Endothelial cell of umbilical vein (primary cell): ENCODE measurements around the gene ADGRE1. TPM values are rescaled to one million over a fixed set of nuclear protein-coding genes. Genes with fewer than 3 reads are reported as not detected.

ENCODE experiments used
- BruUV-seq: library from RNA; stranded (reverse); fragments of 400-500 nt; replicated peaks from 2 replicates; lab custom pipeline; 2021; lab: Mats Ljungman, UMichigan
- CTCF ChIA-PET: fragments of 300-600, 350-600 bp; sonication (Branson Sonifier 250); formaldehyde crosslinking; loops from one replicate; lab custom pipeline; 2021; ENCODE audit warnings: antibody characterized with exemption, inconsistent platforms; lab: Charles Lee
- POLR2A ChIA-PET: fragments of 300-600, 350-600 bp; sonication (Branson Sonifier 250); formaldehyde crosslinking; loops from one replicate; lab custom pipeline; 2021; ENCODE audit warnings: antibody characterized with exemption, inconsistent platforms; lab: Charles Lee
- DNase-seq: peaks from one replicate; pipeline ENCODE4 v3.0.0-alpha.2; 2011; ENCODE audit warnings: low read depth, low spot score
- FAIRE-seq: peaks from 2 replicates; lab custom pipeline; 2011; peaks lifted over from hg19 to GRCh38; lab: Jason Lieb, UNC
- H2AFZ ChIP-seq: 2 replicates; pipeline ENCODE4 v1.6.0; 2012; ENCODE audit warnings: low read depth, low read length, control low read depth, inconsistent platforms
- H3K27ac ChIP-seq: 2 replicates; pipeline ENCODE4 v1.5.1; 2011; ENCODE audit warnings: low read depth, mild to moderate bottlenecking, control low read depth, low read length, moderate library complexity; ENCODE audit not compliant: insufficient read depth
- H3K27me3 ChIP-seq, 2 experiments: 2 replicates each; pipeline versions ENCODE4 v1.6.0 to v1.6.1; 2011; ENCODE audit warnings: low read length in 2 of 2, mixed read lengths in 1 of 2; ENCODE audit not compliant: control insufficient read depth in 2 of 2, insufficient read depth in 2 of 2
- H3K36me3 ChIP-seq, 2 experiments: 2 replicates in 1 of 2; 3 replicates in 1 of 2; pipeline ENCODE4 v1.5.1; 2011; ENCODE audit warnings: low read length in 2 of 2, mild to moderate bottlenecking in 1 of 2, moderate library complexity in 1 of 2; ENCODE audit not compliant: control insufficient read depth in 2 of 2, insufficient read depth in 2 of 2; ENCODE audit errors: extremely low read depth in 1 of 2
- H3K4me1 ChIP-seq: 3 replicates; pipeline ENCODE4 v1.5.1; 2011; ENCODE audit warnings: mild to moderate bottlenecking, low read length; ENCODE audit not compliant: control insufficient read depth, insufficient read depth; ENCODE audit errors: extremely low read depth
- H3K4me2 ChIP-seq: 2 replicates; pipeline ENCODE4 v1.6.1; 2011; ENCODE audit warnings: low read length, control low read depth, mixed read lengths; ENCODE audit not compliant: insufficient read depth
- H3K4me3 ChIP-seq, 3 experiments: fragments of 200-600 bp in 1 of 3; sonication (generic), shearing (Covaris generic) in 1 of 3; replicated peaks in 1 of 3; 2 replicates each; pipeline ENCODE4 v1.5.1; 2011 to 2016; ENCODE audit warnings: control low read depth in 3 of 3, low read length in 3 of 3, mild to moderate bottlenecking in 2 of 3, inconsistent platforms in 1 of 3, low read depth in 1 of 3, moderate library complexity in 1 of 3; ENCODE audit not compliant: insufficient read depth in 1 of 3
- H3K79me2 ChIP-seq: 2 replicates; pipeline ENCODE4 v1.6.0; 2012; ENCODE audit warnings: low read length, inconsistent platforms; ENCODE audit not compliant: control insufficient read depth, insufficient read depth
- H3K9ac ChIP-seq: replicated peaks from 2 replicates; pipeline ENCODE3; 2011; ENCODE audit warnings: low read length, control low read depth; ENCODE audit not compliant: insufficient read depth; ENCODE audit errors: extremely low read depth
- H3K9me1 ChIP-seq: replicated peaks from 3 replicates; pipeline ENCODE4 v1.6.0; 2011; ENCODE audit warnings: mild to moderate bottlenecking, low read length; ENCODE audit not compliant: control insufficient read depth, insufficient read depth; ENCODE audit errors: extremely low read depth
- H3K9me3 ChIP-seq: replicated peaks from 2 replicates; pipeline ENCODE4 v1.5.1; 2012; ENCODE audit warnings: low read length, inconsistent platforms; ENCODE audit not compliant: control insufficient read depth, insufficient read depth
- H4K20me1 ChIP-seq: replicated peaks from 2 replicates; pipeline ENCODE3; 2011; ENCODE audit warnings: mild to moderate bottlenecking, low read length; ENCODE audit not compliant: control insufficient read depth, insufficient read depth; ENCODE audit errors: extremely low read depth
- CTCF ChIP-seq, 2 donors: IDR thresholded peaks; 1 replicate in 1 of 2; 2 replicates in 1 of 2; pipeline ENCODE4 v1.5.1; 2011; ENCODE audit warnings: low read length in 2 of 2, mild to moderate bottlenecking in 2 of 2, moderate library complexity in 2 of 2, control low read depth in 1 of 2, inconsistent platforms in 1 of 2, low read depth in 1 of 2; ENCODE audit not compliant: insufficient read depth in 1 of 2; ENCODE audit errors: extremely low read depth in 1 of 2
- EZH2 ChIP-seq: IDR thresholded peaks from 2 replicates; pipeline ENCODE4 v1.6.1; 2012; ENCODE audit warnings: borderline replicate concordance, low read depth, mild to moderate bottlenecking, moderate library complexity, low read length, inconsistent platforms; ENCODE audit not compliant: severe bottlenecking
- FOS ChIP-seq: IDR thresholded peaks from 2 replicates; pipeline ENCODE4 v1.6.1; 2011; ENCODE audit warnings: mild to moderate bottlenecking, low read length, moderate library complexity, borderline replicate concordance; ENCODE audit not compliant: insufficient read depth
- GATA2 ChIP-seq: IDR thresholded peaks from 2 replicates; pipeline ENCODE4 v1.7.0; 2011; ENCODE audit warnings: low read depth, mild to moderate bottlenecking, moderate library complexity, mixed read lengths, low read length; ENCODE audit not compliant: insufficient read length, insufficient read depth
- JUN ChIP-seq: IDR thresholded peaks from 2 replicates; pipeline ENCODE4 v1.6.1; 2011; ENCODE audit warnings: borderline replicate concordance, low read depth; ENCODE audit not compliant: insufficient read length, insufficient read depth
- MAX ChIP-seq: IDR thresholded peaks from 2 replicates; pipeline ENCODE4 v1.6.1; 2011; ENCODE audit not compliant: insufficient read depth, insufficient read length
- MYC ChIP-seq: IDR thresholded peaks from one replicate; pipeline ENCODE4 v1.6.1; 2011; ENCODE audit warnings: mild to moderate bottlenecking, low read depth, low read length
- POLR2A ChIP-seq: IDR thresholded peaks from 2 replicates; pipeline ENCODE4 v1.6.1; 2012; ENCODE audit warnings: low read depth, mild to moderate bottlenecking, control low read depth, low read length
- POLR2AphosphoS5 ChIP-seq: IDR thresholded peaks from 2 replicates; pipeline ENCODE4 v1.6.1; 2012; ENCODE audit warnings: low read depth, mild to moderate bottlenecking, control low read depth, low read length, moderate library complexity; ENCODE audit not compliant: insufficient read depth
- dilution Hi-C: fragments of 300-500 bp; cut with MboI; formaldehyde crosslinking; loops from one replicate; pipeline ENCODE4 v1.15.0; 2019; ENCODE audit warnings: low sequenced_read_pairs; ENCODE audit not compliant: extremely low pct_ligation_motif_present
- intact Hi-C: fragments of 100-400 bp; cut with micrococcal nuclease; formaldehyde crosslinking; loops from one replicate; pipeline ENCODE4 v1.10.0; 2022
- polyA plus RNA-seq, 4 experiments: library from polyadenylated mRNA; depleted of rRNA in 3 of 4; stranded (reverse) in 3 of 4; unstranded in 1 of 4; fragments of >200 nt; gene quantifications; 2 replicates each; pipeline versions ENCODE4 v1.2.1 to v1.2.3, GENCODE V29; 2011 to 2012; ENCODE audit warnings: missing spikeins in 1 of 4
- total RNA-seq: library from RNA; stranded (reverse); gene quantifications from 2 replicates; pipeline ENCODE4 v1.2.3, GENCODE V29; 2021

ADGRE1 gene
- total and polyA plus RNA-seq, 2 donors (not counting 3 experiments of a cell fraction or from before 2014, with no cell fraction given), result not detected

- TF ChIP-seq MAX, result no peak
- TF ChIP-seq MYC, result no peak
- no peak for TF ChIP-seq POLR2AphosphoS5
- no peak for TF ChIP-seq EZH2
- TF ChIP-seq FOS, result no peak
- TF ChIP-seq GATA2, result no peak
- no peak for TF ChIP-seq JUN
- TF ChIP-seq CTCF (IDR thresholded peaks at IDR 0.05; ENCODE audit: extremely low read depth in 1 of 2, insufficient read depth in 1 of 2, low read depth in 1 of 2, low read length in 2 of 2), result no peak
- no peak for TF ChIP-seq POLR2A
- H3K9me1 ChIP-seq, result no peaks in the 10 kb centered on the region
- intact Hi-C loops, result no loop called here
- no peaks in the 10 kb centered on the region for H3K9me3 ChIP-seq
- H2AFZ ChIP-seq, result no peak overlapping the region
- H3K27me3 ChIP-seq, result no peaks in the 10 kb centered on the region
- H4K20me1 ChIP-seq, result no peaks in the 10 kb centered on the region
- H3K4me2 ChIP-seq, result no peak overlapping the region
- dilution Hi-C loops, result no loop called here
- no peak for DNase-seq
- H3K36me3 ChIP-seq, result no peaks in the 10 kb centered on the region
- no peak overlapping the region for H3K9ac ChIP-seq
- H3K79me2 ChIP-seq, result no peaks in the 10 kb centered on the region
- FAIRE-seq, result no peak
- ChIA-PET POLR2A (no interaction called here), CTCF (interaction anchor here (0.7 to 1.3 kb wide), 2 partner anchors 13 to 24 kb away, joined by 3 to 4 read pairs; no protein-coding TSS in a partner anchor)
- no TSS peak for BruUV-seq
- no peak overlapping the region for H3K4me3 ChIP-seq
- H3K27ac ChIP-seq, result no peak overlapping the region
- H3K4me1 ChIP-seq, result no peaks in the 10 kb centered on the region
These were observed 100.5 kb downstream of the ADGRE1 start for GRCh38 chr19:6987850-6988249.
